ENCODE data around the gene CYBB.

DNA sequence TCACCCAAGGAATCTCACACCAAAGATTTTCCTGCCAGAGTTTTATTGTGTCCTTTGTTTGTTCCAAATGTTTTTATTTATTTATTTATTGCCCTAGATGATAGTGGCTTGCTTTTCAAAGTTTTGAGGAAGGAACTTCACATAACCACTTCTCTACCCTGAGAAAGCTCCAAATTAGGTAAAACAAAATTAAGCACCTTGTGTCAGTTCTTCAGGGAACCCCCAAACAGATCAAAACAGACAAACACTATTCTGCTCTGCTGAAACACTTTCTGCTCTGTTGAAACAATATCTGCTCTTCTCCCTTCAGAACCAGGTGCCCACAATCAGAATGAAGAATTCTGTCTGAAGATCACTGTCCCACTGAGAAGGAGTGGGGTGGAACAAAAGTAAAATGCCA is 16.5 kb upstream of the CYBB start:
- TF ChIP-seq, protein P1, sequence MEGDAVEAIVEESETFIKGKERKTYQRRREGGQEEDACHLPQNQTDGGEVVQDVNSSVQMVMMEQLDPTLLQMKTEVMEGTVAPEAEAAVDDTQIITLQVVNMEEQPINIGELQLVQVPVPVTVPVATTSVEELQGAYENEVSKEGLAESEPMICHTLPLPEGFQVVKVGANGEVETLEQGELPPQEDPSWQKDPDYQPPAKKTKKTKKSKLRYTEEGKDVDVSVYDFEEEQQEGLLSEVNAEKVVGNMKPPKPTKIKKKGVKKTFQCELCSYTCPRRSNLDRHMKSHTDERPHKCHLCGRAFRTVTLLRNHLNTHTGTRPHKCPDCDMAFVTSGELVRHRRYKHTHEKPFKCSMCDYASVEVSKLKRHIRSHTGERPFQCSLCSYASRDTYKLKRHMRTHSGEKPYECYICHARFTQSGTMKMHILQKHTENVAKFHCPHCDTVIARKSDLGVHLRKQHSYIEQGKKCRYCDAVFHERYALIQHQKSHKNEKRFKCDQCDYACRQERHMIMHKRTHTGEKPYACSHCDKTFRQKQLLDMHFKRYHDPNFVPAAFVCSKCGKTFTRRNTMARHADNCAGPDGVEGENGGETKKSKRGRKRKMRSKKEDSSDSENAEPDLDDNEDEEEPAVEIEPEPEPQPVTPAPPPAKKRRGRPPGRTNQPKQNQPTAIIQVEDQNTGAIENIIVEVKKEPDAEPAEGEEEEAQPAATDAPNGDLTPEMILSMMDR (conservative IDR thresholded peaks at IDR 0.05; ENCODE audit: low read depth, low read length), result no peak
- TF ChIP-seq MXI1 (IDR thresholded peaks at IDR 0.05; ENCODE audit: borderline replicate concordance, low read depth, low read length), result no peak

All from IMR-90 (cell line).